H1 (cell line): ENCODE data around the gene PIEZO1.

Experiments
- POLR2AphosphoS5 ChIP-seq: IDR thresholded peaks from 2 replicates; pipeline ENCODE4 v1.6.1; 2011; ENCODE audit warnings: low read depth, low read length
- TAF1 ChIP-seq: IDR thresholded peaks from 2 replicates; pipeline ENCODE4 v1.6.1; 2011; ENCODE audit warnings: mild to moderate bottlenecking, low read depth, low read length
- TEAD4 ChIP-seq: IDR thresholded peaks from 2 replicates; pipeline ENCODE4 v1.6.1; 2012; ENCODE audit warnings: low read depth, low read length, inconsistent platforms, mixed read lengths
- TF ChIP-seq, protein P1 (sequence below): IDR thresholded peaks from 2 replicates; pipeline ENCODE4 v1.6.1; 2012; ENCODE audit warnings: low read length, inconsistent platforms
- TF ChIP-seq, protein P2 (sequence below), 3 experiments: IDR thresholded peaks; 1 replicate in 2 of 3; 2 replicates in 1 of 3; pipeline versions ENCODE4 v1.5.1 to v1.6.1; 2011; ENCODE audit warnings: low read length in 3 of 3, mild to moderate bottlenecking in 3 of 3, inconsistent platforms in 2 of 3, low read depth in 1 of 3, moderate library complexity in 1 of 3; ENCODE audit not compliant: insufficient read depth in 1 of 3; ENCODE audit errors: control extremely low read depth in 1 of 3
- TF ChIP-seq, protein P3 (sequence below): IDR thresholded peaks from 2 replicates; pipeline ENCODE4 v1.6.1; 2011; ENCODE audit warnings: low read length, improper control_type of control experiment

DNA sequence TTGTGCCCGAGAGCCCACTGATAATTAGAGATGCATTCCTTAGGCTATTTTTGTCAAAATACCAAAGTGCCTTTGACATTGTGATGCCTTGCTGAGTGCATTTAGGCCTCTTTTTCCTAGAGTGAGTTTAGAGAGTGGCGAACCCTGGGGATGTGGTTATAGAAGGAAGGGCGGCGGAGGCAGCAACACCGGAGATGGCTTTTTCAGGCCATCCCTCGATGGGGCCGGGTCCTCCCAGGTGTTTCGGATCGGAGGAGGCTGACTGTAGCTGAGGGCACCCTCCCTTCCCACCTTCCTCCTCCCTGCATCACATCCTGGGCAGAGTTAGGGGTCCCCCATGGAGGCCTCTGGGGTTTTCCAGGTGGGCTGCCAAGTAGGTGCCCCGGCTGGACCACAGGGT, 92.2 kb downstream of the PIEZO1 start:
- TF ChIP-seq, protein P1, sequence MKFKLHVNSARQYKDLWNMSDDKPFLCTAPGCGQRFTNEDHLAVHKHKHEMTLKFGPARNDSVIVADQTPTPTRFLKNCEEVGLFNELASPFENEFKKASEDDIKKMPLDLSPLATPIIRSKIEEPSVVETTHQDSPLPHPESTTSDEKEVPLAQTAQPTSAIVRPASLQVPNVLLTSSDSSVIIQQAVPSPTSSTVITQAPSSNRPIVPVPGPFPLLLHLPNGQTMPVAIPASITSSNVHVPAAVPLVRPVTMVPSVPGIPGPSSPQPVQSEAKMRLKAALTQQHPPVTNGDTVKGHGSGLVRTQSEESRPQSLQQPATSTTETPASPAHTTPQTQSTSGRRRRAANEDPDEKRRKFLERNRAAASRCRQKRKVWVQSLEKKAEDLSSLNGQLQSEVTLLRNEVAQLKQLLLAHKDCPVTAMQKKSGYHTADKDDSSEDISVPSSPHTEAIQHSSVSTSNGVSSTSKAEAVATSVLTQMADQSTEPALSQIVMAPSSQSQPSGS = no peak
- no peak for TF ChIP-seq TAF1
- TF ChIP-seq TEAD4 = no peak
- TF ChIP-seq POLR2AphosphoS5 = no peak
- TF ChIP-seq, protein P2, sequence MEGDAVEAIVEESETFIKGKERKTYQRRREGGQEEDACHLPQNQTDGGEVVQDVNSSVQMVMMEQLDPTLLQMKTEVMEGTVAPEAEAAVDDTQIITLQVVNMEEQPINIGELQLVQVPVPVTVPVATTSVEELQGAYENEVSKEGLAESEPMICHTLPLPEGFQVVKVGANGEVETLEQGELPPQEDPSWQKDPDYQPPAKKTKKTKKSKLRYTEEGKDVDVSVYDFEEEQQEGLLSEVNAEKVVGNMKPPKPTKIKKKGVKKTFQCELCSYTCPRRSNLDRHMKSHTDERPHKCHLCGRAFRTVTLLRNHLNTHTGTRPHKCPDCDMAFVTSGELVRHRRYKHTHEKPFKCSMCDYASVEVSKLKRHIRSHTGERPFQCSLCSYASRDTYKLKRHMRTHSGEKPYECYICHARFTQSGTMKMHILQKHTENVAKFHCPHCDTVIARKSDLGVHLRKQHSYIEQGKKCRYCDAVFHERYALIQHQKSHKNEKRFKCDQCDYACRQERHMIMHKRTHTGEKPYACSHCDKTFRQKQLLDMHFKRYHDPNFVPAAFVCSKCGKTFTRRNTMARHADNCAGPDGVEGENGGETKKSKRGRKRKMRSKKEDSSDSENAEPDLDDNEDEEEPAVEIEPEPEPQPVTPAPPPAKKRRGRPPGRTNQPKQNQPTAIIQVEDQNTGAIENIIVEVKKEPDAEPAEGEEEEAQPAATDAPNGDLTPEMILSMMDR (IDR thresholded peaks at IDR 0.05; ENCODE audit: control extremely low read depth in 1 of 3, insufficient read depth in 1 of 3, low read depth in 1 of 3, low read length in 3 of 3) = no peak
- TF ChIP-seq, protein P3, sequence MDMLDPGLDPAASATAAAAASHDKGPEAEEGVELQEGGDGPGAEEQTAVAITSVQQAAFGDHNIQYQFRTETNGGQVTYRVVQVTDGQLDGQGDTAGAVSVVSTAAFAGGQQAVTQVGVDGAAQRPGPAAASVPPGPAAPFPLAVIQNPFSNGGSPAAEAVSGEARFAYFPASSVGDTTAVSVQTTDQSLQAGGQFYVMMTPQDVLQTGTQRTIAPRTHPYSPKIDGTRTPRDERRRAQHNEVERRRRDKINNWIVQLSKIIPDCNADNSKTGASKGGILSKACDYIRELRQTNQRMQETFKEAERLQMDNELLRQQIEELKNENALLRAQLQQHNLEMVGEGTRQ = no peak
